Activated T-cell treated with anti-CD3 and anti-CD28 coated beads, Interleukin-2, amount 50 U/mL, for 4 hours (primary cell): ENCODE data around the gene SPTA1. TPM values are rescaled to one million over a fixed set of nuclear protein-coding genes. Genes with fewer than 3 reads are reported as not detected.
"Not testable (repeated sequence)": the region's sequence is repeated elsewhere in the genome, so short reads cannot be mapped to it uniquely, and the experiment has no call there.

Source experiments
- ATAC-seq, 2 donors: fragments of 200-7000 bp; cut with Tn5 transposase; one replicate each; pipeline ENCODE4 v1.10.0; 2021
- DNase-seq: peaks from one replicate; pipeline ENCODE4 v3.0.0-alpha.2; 2020
- H3K27me3 Mint-ChIP-seq: one replicate; pipeline ENCODE4 v1.8.0; 2021; ENCODE audit warnings: low read depth, mixed read lengths
- H3K36me3 Mint-ChIP-seq: one replicate; pipeline ENCODE4 v1.8.0; 2022; ENCODE audit warnings: mixed read lengths; ENCODE audit not compliant: insufficient read depth
- H3K4me1 Mint-ChIP-seq: one replicate; pipeline ENCODE4 v1.8.0; 2021; ENCODE audit warnings: low read depth, mixed read lengths
- H3K4me3 Mint-ChIP-seq: one replicate; pipeline ENCODE4 v1.8.0; 2021; ENCODE audit warnings: mild to moderate bottlenecking, moderate library complexity, mixed read lengths
- H3K9me3 Mint-ChIP-seq: one replicate; pipeline ENCODE4 v1.8.0; 2021; ENCODE audit warnings: mixed read lengths
- total RNA-seq, 3 donors: library from RNA; stranded (reverse); gene quantifications; one replicate each; pipeline ENCODE4 v1.2.1, GENCODE V29; 2021

SPTA1 gene
- total RNA-seq, 3 donors from 2014 or later: 0.40 TPM; not detected in 1

DNA sequence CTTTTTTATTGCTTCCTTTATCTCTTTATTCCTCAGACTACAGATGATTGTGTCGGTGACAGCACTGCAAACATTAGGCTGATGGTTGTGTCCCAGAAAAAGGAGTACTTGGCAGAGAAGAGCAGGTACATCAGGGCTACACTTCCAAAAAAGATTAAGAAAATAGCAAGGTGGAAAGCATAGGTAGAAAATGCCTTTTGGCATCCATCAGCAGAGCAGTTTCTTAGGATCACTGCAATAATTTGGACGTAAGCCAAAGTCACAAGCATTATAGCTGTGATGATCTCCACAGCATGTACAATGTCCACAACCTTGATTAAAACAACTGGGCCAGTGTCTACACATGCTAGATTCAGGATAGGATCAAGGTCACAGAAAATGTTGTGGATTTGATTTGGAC, 8.1 kb upstream of the SPTA1 start:
- H3K9me3 Mint-ChIP-seq: no peaks in the 10 kb centered on the region

DNA sequence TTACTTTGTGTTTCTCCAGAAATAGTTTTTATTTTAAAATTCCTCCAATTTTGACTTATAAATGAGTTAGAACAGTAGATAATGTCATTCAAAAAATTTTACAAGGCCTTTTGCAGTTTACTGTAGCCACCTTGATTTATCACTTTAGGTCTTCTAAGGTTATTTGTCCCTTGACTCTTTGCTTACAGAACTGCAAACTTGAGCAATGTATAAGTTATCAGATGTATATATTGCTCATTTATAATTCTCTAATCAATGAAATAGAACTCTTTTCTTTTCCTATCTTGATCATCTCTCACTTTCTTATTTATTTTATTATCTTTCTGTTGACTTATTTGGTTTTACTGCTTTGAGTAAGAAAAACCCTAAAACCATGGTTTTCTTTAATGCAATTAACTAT, 5.8 kb upstream of the SPTA1 start:
- Mint-ChIP-seq H3K36me3 (no peaks in the 10 kb centered on the region), H3K4me3 (no peak overlapping the region), H3K27me3 (peaks cover 19% of the 10 kb centered on the region)

More for the DNA sequence above, 8.1 kb upstream of the SPTA1 start:
- peaks cover 13% of the 10 kb centered on the region for H3K27me3 Mint-ChIP-seq
- no peak for ATAC-seq
- no peak overlapping the region for H3K4me3 Mint-ChIP-seq
- DNase-seq: no peak
- H3K36me3 Mint-ChIP-seq: no peaks in the 10 kb centered on the region
- no peaks in the 10 kb centered on the region for H3K4me1 Mint-ChIP-seq

DNA sequence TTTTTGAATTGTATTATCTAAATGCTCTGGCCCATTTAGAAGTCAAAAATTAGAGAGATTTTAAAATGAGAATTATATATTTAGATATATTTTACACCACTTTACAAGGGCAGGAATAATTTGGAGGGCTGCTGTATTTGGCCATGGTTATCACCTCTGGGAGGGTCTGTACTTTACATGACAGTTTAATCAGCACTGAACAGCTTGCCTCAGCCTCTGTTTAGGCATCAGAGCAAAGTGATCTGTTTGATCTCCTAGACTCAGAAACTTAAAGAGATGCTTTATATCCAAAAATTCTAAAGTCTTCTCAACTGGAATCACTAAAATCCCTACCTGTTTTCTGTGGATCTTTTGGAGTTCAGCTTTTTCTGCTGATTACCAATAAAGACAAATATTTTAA, 5.4 kb upstream of the SPTA1 start:
- Mint-ChIP-seq H3K27me3 (peaks cover 19% of the 10 kb centered on the region), H3K9me3 (no peaks in the 10 kb centered on the region), H3K36me3 (no peaks in the 10 kb centered on the region), H3K4me1 (no peaks in the 10 kb centered on the region), H3K4me3 (no peak overlapping the region)
- DNase-seq (no peak), ATAC-seq (no peak)

More for the DNA sequence above, 5.8 kb upstream of the SPTA1 start:
- Mint-ChIP-seq H3K4me1 (no peaks in the 10 kb centered on the region), H3K9me3 (no peaks in the 10 kb centered on the region)
- DNase-seq (no peak), ATAC-seq (no peak)

DNA sequence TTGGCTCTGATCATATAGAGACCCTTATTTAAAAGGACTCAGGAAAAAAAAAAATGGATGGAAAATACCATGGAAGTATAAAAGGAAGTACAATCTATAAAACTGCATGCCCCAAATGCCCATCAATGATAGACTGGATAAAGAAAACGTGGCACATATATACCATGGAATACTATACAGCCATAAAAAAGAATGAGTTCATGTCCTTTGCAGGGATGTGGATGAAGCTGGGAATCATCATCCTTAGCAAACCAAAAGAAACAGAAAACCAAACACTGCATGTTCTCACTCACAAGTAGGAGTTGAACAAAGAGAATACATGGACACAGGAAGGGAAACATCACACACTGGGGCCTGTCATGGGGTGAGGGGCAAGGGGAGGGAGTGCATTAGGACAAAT, 4.6 kb upstream of the SPTA1 start:
- H3K4me3 Mint-ChIP-seq, H3K9me3 Mint-ChIP-seq, DNase-seq, ATAC-seq, H3K36me3 Mint-ChIP-seq, H3K4me1 Mint-ChIP-seq: not testable (repeated sequence)
- peaks cover 19% of the 10 kb centered on the region for H3K27me3 Mint-ChIP-seq

DNA sequence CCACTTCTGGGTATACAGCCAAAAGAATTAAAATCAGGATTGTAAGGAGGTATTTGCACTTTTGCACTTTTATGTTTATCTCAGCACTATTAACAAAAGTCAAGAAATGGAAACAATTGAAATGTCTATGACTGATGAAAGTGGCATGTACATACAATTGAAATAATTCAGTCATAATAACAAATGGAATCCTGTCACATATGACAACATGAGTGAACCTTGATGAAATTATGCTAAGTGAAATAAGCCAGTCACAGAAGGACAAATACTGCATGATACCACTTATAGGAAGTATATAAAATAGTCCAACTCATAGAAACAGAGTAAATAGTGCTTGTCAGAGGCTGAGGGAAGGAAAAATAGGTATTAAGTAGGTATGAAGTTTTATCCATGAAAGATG, 3.4 kb upstream of the SPTA1 start:
- Mint-ChIP-seq H3K36me3 (no peaks in the 10 kb centered on the region), H3K27me3 (peaks cover 19% of the 10 kb centered on the region), H3K9me3 (no peaks in the 10 kb centered on the region), H3K4me1 (no peaks in the 10 kb centered on the region), H3K4me3 (no peak overlapping the region)
- no peak for DNase-seq
- no peak for ATAC-seq

DNA sequence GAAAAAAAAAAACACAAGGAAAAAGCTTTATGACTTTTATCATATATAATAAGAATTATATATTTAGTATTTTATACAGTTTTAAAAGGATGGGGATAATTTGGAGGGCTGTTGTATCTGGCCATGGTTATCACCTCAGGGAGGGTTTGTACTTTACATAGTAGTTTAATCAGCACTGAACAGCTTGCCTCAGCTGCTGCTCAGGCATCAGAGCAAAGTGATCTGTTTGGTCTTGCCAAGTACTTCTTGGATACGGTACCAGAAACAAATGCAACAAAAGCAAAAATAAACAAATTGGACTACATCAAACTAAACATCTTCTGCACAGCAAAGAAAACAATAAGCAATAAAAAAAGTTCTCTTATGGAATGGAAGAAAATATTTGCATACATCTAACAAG, 2.6 kb upstream of the SPTA1 start:
- Mint-ChIP-seq H3K4me1 (no peaks in the 10 kb centered on the region), H3K36me3 (no peaks in the 10 kb centered on the region), H3K4me3 (no peak overlapping the region), H3K9me3 (no peaks in the 10 kb centered on the region), H3K27me3 (peaks cover 20% of the 10 kb centered on the region)
- no peak for ATAC-seq
- DNase-seq: no peak

DNA sequence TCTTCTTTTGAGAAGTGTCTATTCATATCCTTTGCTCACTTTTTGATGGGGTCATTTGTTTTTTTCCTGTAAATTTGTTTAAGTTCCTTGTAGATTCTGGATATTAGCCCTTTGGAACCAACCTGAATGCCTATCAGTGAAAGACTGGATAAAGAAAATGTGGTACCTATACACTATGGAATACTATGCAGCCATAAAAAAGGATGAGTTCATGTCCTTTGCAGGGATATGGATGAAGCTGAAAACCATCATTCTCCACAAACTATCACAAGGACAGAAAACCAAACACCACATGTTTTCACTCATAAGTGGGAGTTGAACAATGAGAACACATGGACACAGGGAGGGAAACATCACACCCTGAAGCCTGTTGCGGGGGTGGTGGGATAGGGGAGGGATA, 1.8 kb upstream of the SPTA1 start:
- H3K4me1 Mint-ChIP-seq, ATAC-seq, H3K4me3 Mint-ChIP-seq, H3K9me3 Mint-ChIP-seq, DNase-seq, H3K36me3 Mint-ChIP-seq: not testable (repeated sequence)
- peaks cover 20% of the 10 kb centered on the region for H3K27me3 Mint-ChIP-seq

DNA sequence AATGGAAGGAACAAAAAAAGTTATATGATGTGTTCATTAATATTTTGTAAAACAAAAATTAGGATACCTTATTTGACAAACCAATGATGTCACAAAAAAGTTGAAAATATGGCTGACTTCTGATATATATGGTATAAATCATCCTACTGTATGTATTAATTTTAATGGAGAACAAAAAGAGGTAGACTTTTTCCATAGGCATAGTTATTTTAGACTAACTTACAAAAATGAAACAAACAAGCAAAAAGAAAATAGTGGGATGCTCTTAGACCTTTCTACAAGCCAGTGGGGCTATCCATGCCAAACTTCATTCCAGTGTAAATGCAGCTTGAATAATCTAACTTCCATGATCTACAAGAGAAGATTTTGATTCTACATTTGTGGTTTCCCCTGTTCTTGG, 522 bp upstream of the SPTA1 start:
- Mint-ChIP-seq H3K27me3 (peaks cover 22% of the 10 kb centered on the region), H3K4me1 (no peaks in the 10 kb centered on the region), H3K36me3 (no peaks in the 10 kb centered on the region), H3K9me3 (no peaks in the 10 kb centered on the region), H3K4me3 (no peak overlapping the region)
- DNase-seq (no peak), ATAC-seq (no peak)

DNA sequence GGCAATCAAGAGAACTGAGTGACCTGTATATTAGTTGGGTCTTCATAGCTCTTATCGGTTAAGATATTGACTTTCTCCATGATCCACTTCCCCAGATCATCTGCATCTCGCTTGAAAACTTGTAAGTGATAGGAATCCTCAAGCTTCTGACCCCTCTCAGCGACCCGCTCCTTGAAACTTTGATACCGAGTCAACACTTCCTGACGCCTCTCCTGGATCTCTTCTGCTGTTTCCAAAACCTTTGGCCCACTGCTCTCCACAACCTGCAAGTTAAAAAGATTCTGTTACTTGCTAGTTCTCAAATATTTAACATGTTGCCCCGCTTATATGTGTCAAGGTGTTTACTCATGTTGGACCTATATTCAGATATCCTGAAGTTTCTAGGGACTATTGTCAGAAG, 1.4 kb downstream of the SPTA1 start:
- Mint-ChIP-seq H3K4me1 (no peaks in the 10 kb centered on the region), H3K27me3 (peaks cover 27% of the 10 kb centered on the region), H3K4me3 (no peak overlapping the region), H3K36me3 (no peaks in the 10 kb centered on the region), H3K9me3 (no peaks in the 10 kb centered on the region)
- ATAC-seq (no peak), DNase-seq (no peak)

DNA sequence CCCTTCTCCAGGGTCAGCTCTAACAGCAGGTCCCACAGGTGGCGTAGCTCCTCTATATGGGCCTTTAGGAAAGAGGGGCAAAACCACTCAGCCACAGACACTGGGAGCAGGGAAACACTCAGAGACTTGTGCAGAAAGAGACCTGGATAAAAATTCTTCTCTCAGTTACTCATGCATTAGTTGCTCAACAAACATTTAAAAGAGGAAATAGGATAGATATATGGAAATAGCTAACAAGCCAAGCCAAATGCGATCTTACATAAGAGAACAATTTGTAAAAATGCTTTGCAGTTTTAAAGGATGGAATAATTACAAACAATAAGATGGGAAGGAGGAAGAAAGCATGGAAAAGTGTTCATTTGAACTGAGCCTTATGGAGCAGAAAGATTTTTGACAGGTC, 4.9 kb downstream of the SPTA1 start:
- Mint-ChIP-seq H3K27me3 (peaks cover 18% of the 10 kb centered on the region), H3K9me3 (no peaks in the 10 kb centered on the region), H3K4me3 (no peak overlapping the region), H3K4me1 (no peaks in the 10 kb centered on the region), H3K36me3 (no peaks in the 10 kb centered on the region)
- ATAC-seq (no peak), DNase-seq (no peak)

DNA sequence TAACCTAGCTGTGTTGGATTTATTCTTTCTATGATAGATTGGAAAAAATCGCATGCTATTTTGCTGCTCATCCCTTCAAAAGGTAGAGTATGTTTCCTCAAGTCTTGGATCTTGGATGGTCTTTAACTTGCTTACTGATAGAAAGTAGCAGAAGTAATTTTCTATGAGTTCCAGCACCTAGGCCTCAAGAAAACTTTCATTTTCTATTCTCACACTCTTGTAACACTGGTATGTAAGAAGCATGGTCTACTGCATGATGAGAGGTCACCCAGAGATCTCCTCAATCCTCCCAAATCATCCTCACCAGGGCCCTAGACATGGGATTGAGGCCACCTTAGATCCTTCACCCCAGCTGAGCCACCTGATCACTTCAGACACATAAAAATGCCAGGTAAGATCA, 7.2 kb downstream of the SPTA1 start:
- no peaks in the 10 kb centered on the region for H3K4me1 Mint-ChIP-seq
- no peak for DNase-seq
- H3K27me3 Mint-ChIP-seq: peaks cover 10% of the 10 kb centered on the region
- H3K9me3 Mint-ChIP-seq: no peaks in the 10 kb centered on the region
- no peak for ATAC-seq
- H3K4me3 Mint-ChIP-seq: no peak overlapping the region
- no peaks in the 10 kb centered on the region for H3K36me3 Mint-ChIP-seq

DNA sequence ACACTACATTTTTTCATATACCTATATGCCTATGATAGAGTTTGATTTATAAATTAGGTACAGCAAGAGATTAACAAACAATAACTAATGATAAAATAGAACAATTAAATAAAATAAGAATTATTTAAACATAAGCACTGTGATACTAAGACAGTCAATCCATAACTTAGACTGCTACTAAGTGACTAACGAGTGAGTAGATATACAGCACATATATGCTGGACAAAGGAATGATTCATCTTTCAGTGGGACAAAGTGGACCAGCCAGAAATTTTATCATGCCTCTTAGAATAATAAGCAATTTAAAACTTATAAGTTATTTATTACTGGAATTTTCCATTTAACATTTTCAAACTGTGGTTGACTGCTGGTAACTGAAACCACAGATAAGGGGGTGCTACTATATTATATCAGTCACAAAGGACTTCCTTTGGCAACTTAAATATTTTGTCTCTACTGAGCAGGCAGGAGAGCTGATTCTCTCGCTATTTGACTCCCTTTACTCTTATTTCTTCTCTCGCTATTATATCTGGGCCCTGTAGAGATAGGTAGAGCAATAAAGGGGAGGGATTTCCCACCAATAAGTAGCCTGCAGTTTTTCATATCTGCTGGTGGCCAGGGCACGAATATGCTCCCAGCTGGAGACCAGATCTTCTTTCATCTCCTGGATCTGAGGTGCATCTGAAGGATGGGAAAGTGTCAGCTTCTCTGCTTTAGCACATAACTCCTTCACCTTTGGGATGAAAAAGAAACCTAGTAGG, 10.8 kb downstream of the SPTA1 start:
- no peaks in the 10 kb centered on the region for H3K4me1 Mint-ChIP-seq
- no peaks in the 10 kb centered on the region for H3K9me3 Mint-ChIP-seq
- peaks cover 3% of the 10 kb centered on the region for H3K27me3 Mint-ChIP-seq
- DNase-seq: no peak
- ATAC-seq: no peak
- no peaks in the 10 kb centered on the region for H3K36me3 Mint-ChIP-seq
- H3K4me3 Mint-ChIP-seq: no peak overlapping the region

DNA sequence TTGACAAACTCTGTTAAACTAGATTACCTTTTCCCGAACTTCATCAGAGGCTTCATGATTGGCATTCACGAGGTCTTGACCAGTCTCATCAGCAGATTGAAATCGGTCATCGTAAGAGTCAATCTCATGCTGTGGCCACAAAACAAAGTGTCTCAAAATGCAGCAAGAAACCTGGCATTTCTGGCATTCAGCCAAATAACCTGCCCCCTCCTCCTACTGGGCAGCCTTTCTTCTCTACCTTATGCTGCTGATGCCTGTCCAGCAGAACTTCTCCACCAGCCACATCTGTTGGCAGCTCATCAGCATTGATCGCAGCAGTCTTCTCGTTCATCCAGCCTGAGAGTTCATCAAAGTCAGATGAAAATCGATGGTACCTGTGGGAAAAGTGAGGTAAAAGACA, 12.2 kb downstream of the SPTA1 start:
- ATAC-seq (no peak), DNase-seq (no peak)
- H3K9me3 Mint-ChIP-seq: no peaks in the 10 kb centered on the region
- no peak overlapping the region for H3K4me3 Mint-ChIP-seq
- peaks cover 3% of the 10 kb centered on the region for H3K27me3 Mint-ChIP-seq
- no peaks in the 10 kb centered on the region for H3K4me1 Mint-ChIP-seq
- H3K36me3 Mint-ChIP-seq: no peaks in the 10 kb centered on the region

DNA sequence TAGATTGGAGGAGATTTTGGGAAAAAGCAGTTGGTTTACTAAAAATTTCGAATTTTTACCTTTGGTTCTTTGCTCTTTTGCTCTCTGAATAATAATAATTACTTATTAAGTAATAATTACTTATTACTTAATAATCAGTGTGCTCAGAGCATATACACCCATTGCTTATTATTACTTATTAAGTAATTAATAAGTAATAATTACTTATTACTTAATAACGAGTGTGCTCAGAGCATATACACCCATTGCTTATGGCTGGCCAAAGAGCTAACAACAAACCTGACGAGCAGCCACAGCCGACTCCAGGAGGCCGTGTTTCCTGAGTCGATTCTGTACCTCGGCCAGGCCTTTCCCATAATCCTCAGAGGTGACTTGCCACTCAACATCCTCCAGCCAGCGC, 20.5 kb downstream of the SPTA1 start:
- H3K27me3 Mint-ChIP-seq: no peaks in the 10 kb centered on the region
- no peaks in the 10 kb centered on the region for H3K4me1 Mint-ChIP-seq
- ATAC-seq: no peak
- H3K36me3 Mint-ChIP-seq: no peaks in the 10 kb centered on the region
- no peak overlapping the region for H3K4me3 Mint-ChIP-seq
- DNase-seq: no peak
- no peaks in the 10 kb centered on the region for H3K9me3 Mint-ChIP-seq

DNA sequence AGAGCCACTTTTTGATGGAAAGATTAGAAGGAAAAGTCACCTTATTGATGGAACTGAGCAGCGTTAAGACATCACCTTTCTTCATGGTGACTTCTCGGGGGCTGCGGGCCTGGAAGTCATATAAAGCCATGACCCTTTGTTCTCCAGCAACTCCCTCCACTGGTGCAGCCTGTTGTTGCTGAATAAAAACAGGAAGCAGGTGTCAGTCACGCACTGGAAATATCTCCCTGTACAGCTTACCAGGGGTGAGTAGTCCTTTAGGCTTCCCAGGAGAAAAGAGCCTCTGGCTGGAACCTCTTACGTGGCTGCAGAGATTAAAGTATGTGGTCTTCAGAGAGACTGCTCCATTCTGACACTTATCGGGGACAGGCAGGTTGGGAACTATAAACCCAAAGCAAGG, 31.9 kb downstream of the SPTA1 start:
- H3K36me3 Mint-ChIP-seq: no peaks in the 10 kb centered on the region
- H3K4me1 Mint-ChIP-seq: peaks cover 11% of the 10 kb centered on the region
- no peak overlapping the region for H3K4me3 Mint-ChIP-seq
- no peak for ATAC-seq
- H3K27me3 Mint-ChIP-seq: no peaks in the 10 kb centered on the region
- H3K9me3 Mint-ChIP-seq: no peaks in the 10 kb centered on the region
- DNase-seq: no peak

DNA sequence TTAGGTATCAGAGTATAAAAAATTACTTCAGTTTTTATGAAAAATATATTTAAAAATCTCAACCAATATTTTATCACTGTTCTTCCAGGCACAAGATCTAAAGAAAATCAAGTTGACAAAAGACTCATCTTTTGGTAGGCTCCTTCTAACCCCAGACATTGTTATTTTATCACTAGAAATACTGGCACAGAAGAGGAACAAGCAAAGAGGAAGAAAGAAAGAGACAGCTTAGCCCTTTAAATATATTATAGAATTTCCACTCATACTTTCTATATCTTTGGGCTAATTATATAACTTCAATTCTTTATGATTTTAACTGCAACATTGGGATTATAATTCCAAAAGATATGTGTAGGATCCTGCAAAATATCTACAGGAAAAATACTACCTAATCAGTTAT, 32.4 kb downstream of the SPTA1 start:
- H3K4me1 Mint-ChIP-seq: peaks cover 11% of the 10 kb centered on the region
- ATAC-seq: no peak
- H3K36me3 Mint-ChIP-seq: no peaks in the 10 kb centered on the region
- H3K27me3 Mint-ChIP-seq: no peaks in the 10 kb centered on the region
- no peak overlapping the region for H3K4me3 Mint-ChIP-seq
- DNase-seq: no peak
- H3K9me3 Mint-ChIP-seq: no peaks in the 10 kb centered on the region
